ENCODE data around the gene VEZT. TPM values are rescaled to one million over a fixed set of nuclear protein-coding genes. Genes with fewer than 3 reads are reported as not detected.
A peak's percentile ranks its signal among the peaks of the same experiment; 100 is the strongest.

The VEZT gene
- total RNA-seq, 1 experiment from 2014 or later, result 46.4 TPM

DNA sequence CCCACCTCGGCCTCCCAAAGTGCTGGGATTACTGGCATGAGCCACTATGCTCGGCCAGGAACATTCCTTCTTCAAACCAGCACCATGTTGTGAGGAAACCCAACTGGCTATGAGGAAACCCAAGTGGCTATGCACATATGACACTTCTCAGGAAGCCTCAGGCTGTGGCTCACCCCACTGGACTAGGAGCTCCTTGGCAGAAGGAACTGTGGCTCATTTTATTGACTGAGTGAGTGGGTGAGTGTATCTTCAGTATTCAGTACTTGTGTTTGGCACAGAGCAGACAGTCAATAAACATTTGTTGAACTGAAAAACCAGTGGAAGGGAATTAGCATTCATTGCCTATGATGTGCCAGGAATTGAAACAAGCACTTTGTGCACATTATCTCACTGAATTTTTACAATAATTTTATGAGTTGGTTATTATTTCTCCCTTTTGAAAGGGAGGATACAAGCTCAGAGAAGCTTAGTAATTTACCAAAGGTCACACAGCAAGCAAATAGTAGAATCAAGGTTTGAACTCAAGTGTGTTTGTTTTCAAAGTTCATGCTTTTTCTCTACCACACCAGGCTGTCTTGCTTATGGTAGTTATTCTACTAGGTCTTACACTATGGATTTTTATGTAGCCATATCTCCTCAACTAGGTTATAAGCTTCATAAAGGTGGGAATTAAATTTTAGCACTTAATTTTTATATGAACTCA lies 121.6 kb downstream of the VEZT start:
- H2AFZ ChIP-seq (ENCODE audit: low read depth, low read length, poor library complexity, severe bottlenecking), result no peak overlapping the region
- no peaks in the 10 kb centered on the region for H3K79me2 ChIP-seq (ENCODE audit: insufficient read depth, low read length)
- DNase-seq (ENCODE audit: low read depth, low spot score), result no peak
- peak overlapping the region; percentile 63 for H3K4me2 ChIP-seq (ENCODE audit: low read length)
- H4K20me1 ChIP-seq (ENCODE audit: insufficient read depth), result no peaks in the 10 kb centered on the region
- POLR2A ChIA-PET, result interaction anchor here (1.6 kb wide), 1 partner anchor 135 kb away, joined by 3 read pairs; the partner anchor contains the start of gene METAP2
- CTCF ChIA-PET, result interaction anchor here (0.7 to 4.4 kb wide), 4 partner anchors 195 to 464 kb away, joined by 3 to 16 read pairs (median 7); no protein-coding TSS in a partner anchor
- H3K9me2 ChIP-seq (ENCODE audit: insufficient read depth), result no peaks in the 10 kb centered on the region
- H3K27ac ChIP-seq (ENCODE audit: low read depth, low read length), result no peak overlapping the region
- no peak for ATAC-seq
- no peak overlapping the region for H3K9ac ChIP-seq (ENCODE audit: low read length)
- no TSS peak for BruUV-seq (replicated peaks)
- intact Hi-C loops (cut with micrococcal nuclease), result loop anchor here (5.0 kb wide), 2 partner anchors 193 to 462 kb away; no protein-coding TSS in a partner anchor
- no peaks in the 10 kb centered on the region for H3K9me3 ChIP-seq (ENCODE audit: control insufficient read depth in 1 of 2, insufficient read depth in 1 of 2, low read depth in 1 of 2, low read length in 2 of 2)
- TF ChIP-seq SRF (IDR thresholded peaks at IDR 0.05; ENCODE audit: low read depth) (no peak), POLR2A (IDR thresholded peaks at IDR 0.05; ENCODE audit: borderline replicate concordance, extremely low read depth, insufficient read depth, insufficient read length) (no peak), SP1 (IDR thresholded peaks at IDR 0.05; ENCODE audit: low read depth) (no peak), RAD21 (IDR thresholded peaks at IDR 0.05; ENCODE audit: low read depth) (no peak)
- TF ChIP-seq, protein P1, sequence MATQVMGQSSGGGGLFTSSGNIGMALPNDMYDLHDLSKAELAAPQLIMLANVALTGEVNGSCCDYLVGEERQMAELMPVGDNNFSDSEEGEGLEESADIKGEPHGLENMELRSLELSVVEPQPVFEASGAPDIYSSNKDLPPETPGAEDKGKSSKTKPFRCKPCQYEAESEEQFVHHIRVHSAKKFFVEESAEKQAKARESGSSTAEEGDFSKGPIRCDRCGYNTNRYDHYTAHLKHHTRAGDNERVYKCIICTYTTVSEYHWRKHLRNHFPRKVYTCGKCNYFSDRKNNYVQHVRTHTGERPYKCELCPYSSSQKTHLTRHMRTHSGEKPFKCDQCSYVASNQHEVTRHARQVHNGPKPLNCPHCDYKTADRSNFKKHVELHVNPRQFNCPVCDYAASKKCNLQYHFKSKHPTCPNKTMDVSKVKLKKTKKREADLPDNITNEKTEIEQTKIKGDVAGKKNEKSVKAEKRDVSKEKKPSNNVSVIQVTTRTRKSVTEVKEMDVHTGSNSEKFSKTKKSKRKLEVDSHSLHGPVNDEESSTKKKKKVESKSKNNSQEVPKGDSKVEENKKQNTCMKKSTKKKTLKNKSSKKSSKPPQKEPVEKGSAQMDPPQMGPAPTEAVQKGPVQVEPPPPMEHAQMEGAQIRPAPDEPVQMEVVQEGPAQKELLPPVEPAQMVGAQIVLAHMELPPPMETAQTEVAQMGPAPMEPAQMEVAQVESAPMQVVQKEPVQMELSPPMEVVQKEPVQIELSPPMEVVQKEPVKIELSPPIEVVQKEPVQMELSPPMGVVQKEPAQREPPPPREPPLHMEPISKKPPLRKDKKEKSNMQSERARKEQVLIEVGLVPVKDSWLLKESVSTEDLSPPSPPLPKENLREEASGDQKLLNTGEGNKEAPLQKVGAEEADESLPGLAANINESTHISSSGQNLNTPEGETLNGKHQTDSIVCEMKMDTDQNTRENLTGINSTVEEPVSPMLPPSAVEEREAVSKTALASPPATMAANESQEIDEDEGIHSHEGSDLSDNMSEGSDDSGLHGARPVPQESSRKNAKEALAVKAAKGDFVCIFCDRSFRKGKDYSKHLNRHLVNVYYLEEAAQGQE (IDR thresholded peaks at IDR 0.05; ENCODE audit: low read depth), result no peak
- TF ChIP-seq, protein P2, sequence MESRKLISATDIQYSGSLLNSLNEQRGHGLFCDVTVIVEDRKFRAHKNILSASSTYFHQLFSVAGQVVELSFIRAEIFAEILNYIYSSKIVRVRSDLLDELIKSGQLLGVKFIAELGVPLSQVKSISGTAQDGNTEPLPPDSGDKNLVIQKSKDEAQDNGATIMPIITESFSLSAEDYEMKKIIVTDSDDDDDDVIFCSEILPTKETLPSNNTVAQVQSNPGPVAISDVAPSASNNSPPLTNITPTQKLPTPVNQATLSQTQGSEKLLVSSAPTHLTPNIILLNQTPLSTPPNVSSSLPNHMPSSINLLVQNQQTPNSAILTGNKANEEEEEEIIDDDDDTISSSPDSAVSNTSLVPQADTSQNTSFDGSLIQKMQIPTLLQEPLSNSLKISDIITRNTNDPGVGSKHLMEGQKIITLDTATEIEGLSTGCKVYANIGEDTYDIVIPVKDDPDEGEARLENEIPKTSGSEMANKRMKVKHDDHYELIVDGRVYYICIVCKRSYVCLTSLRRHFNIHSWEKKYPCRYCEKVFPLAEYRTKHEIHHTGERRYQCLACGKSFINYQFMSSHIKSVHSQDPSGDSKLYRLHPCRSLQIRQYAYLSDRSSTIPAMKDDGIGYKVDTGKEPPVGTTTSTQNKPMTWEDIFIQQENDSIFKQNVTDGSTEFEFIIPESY (IDR thresholded peaks at IDR 0.05; ENCODE audit: extremely low read depth, insufficient replicate concordance, low read length), result no peak
- H3K4me1 ChIP-seq (ENCODE audit: control insufficient read depth in 1 of 2, insufficient read depth in 2 of 2, low read length in 2 of 2), result peaks cover 11 to 59% of the 10 kb centered on the region in 2 experiments
- no peaks in the 10 kb centered on the region for H3K27me3 ChIP-seq (ENCODE audit: insufficient read depth, low read length)
- RAD21 ChIA-PET (ENCODE audit: low non-redundant PET in 1 of 2, low total read pairs in 2 of 2, uncharacterized antibody in 2 of 2, unreplicated experiment in 2 of 2), result interaction anchor here in 1 of 2 experiments (1.2 kb wide), 1 partner anchor 195 kb away, joined by 4 read pairs; no protein-coding TSS in a partner anchor
- no peaks in the 10 kb centered on the region for H3K36me3 ChIP-seq (ENCODE audit: control insufficient read depth in 1 of 2, insufficient read depth in 2 of 2, low read length in 2 of 2)
- no peak overlapping the region for H3K4me3 ChIP-seq (replicated peaks in 1 of 2; ENCODE audit: low read depth in 1 of 2, low read length in 2 of 2)

Data from HCT116 (cell line).